Fibroblast of skin of left quadriceps (primary cell): ENCODE data around the gene GNA14.
"Not testable (repeated sequence)": the region's sequence is repeated elsewhere in the genome, so short reads cannot be mapped to it uniquely, and the experiment has no call there.

Experiments
- DNase-seq, 2 experiments: peaks; one replicate each; pipeline ENCODE4 v3.0.0-alpha.2; 2013; ENCODE audit warnings: low read depth in 2 of 2

GNA14 gene

DNA sequence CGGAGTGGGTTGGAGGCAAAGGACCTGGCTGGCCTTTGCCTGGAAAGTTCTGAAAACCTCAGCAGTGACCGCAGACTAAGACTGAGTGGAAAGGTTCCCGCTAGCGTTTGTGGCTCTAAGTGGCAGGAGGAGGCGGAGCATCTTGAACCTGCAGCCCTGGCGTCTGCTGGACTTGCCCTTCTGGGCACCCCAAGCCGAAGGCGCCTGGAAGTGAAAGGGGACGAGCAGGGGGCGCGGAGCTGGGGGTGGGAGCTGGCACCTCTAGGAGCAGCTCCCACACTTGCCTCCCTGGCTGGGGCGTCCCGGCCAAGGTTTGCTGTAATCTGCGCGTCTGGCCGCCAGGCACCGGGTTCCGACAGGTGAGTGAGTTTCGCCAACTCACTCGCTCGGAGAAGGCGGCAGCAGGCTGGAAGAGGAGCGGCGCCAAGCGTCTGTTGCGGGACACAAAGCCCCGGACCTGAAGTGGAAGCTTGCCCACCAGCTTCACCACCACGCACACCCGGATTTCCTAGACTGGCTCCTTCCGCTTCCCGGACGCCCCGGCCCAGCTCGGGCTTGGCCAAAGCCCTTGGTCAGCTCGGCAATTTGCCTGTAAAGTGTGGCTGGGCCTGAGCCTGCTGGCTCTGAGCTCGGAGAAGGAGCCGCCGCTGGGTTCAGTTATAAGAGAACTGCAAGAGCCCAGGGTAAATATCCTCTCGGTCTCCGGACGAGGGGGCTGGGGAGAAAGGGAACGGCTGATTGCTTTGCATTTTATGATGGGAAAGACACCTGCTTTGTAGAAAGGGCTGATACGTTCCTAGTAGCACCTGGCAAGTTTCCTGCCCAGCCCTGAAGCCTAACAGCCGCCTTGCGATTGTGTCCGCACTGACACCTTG, at the start of gene GNA14:
GNA14 (minus strand) TSS at position 89 of the 875 bp plus-strand sequence. CDS start 529 bp downstream, outside the sequence.
- no peak for DNase-seq

GRCh38 chr9:77697238-77697984, 49.3 kb upstream of the GNA14 start:
- DNase-seq = no peak

GRCh38 chr9:77690723-77691122, 42.6 kb upstream of the GNA14 start:
- not testable (repeated sequence) for DNase-seq

DNA sequence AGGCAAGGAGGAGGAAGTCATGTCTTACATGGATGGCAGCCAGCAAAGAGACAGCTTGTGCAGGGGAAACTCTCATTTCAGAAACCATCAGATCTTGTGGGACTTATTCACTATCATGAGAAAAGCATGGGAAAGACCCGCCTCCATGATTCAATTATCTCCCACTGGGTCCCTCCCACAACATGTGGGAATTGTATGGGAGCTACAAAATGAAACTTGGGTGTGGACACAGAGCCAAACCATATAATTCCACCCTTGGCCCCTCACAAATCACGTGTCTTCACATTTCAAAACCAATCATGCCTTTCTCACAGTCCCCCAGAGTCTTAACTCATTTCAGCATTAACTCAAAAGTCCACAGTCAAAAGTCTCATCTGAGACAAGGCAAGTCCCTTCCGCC, 42.0 kb upstream of the GNA14 start:
- DNase-seq = not testable (repeated sequence)

DNA sequence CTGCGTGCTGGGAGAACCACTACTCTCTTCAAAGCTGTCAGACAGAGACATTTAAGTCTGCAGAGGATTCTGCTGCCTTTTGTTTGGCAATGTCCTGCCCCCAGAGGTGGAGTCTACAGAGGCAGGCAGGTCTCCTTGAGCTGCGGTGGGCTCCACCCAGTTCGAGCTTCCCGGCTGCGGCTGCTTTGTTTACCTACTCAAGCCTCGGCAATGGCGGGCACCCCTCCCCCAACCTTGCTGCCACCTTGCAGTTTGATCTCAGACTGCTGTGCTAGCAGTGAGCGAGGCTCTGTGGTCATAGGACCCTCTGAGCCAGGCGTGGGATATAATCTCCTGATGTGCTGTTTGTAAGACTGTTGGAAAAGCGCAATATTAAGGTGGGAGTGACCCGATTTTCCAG, 39.6 kb upstream of the GNA14 start:
- not testable (repeated sequence) for DNase-seq

- DNase-seq = no peak
Measured at GRCh38 chr9:77680581-77680980, 32.5 kb upstream of the GNA14 start.

GRCh38 chr9:77679661-77680368, 31.7 kb upstream of the GNA14 start:
- no peak for DNase-seq

DNA sequence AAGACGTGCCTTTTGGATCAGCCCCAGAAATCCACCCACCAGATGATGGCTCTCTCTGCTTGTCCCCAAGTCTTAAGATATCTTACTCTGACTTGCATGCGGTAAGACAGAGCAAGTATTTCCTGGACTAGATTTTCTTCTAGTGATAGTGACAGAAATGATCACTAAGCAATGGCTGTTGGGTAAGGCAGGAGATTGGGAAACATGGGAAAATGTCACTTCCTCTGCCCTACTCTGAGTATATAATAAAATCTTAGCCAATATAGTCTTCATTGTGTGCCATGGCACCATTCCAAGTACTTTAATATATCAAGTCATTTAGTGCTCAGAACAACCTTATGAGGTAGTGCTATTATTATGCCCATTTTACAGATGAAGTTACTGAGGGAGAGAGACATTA, 31.0 kb upstream of the GNA14 start:
- DNase-seq = no peak

DNA sequence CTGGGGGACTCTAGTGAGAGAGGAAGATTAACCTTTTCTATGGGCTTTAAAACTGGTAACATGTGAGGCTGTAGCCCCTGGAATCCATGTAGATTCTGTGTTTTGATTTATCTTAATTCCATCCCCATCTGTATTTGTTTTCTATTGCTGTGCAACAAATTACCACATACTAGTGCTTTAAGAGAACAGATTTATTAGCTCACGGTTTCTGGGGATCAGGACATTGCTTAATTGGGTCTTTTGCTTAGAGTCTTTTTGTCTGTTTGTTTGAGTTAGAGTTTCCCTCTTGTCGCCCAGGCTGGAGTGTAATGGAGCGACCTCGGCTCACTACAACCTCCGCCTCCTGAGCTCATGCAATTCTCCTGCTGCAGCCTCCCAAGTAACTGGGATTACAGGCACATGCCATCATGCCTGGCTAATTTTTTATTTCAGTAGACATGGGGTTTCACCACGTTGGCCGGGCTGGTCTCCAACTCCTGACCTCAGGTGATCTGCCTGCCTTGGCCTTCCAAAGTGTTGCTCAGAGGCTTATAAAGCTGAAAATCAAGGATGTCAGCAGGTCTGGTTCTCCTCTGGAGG, 29.9 kb upstream of the GNA14 start:
- no peak for DNase-seq

DNA sequence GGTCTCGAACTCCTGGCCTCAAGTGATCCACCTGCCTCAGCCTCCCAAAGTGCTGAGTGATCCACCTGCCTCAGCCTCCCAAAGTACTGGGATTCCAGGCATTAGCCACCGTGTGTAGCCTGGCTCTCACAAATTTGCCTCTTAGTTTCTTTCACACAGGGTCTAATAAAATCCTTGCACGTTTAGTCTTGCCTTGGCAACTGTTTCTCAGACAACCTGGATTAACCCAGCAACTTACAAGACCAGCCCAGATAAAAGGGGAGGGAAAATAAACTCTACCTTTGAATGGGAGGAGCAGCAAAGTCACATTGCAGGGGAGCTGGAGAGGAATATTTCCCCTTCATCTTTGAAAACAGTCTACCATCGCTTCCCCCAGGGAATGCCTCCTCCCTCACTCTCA, 29.3 kb upstream of the GNA14 start:
- no peak for DNase-seq

DNA sequence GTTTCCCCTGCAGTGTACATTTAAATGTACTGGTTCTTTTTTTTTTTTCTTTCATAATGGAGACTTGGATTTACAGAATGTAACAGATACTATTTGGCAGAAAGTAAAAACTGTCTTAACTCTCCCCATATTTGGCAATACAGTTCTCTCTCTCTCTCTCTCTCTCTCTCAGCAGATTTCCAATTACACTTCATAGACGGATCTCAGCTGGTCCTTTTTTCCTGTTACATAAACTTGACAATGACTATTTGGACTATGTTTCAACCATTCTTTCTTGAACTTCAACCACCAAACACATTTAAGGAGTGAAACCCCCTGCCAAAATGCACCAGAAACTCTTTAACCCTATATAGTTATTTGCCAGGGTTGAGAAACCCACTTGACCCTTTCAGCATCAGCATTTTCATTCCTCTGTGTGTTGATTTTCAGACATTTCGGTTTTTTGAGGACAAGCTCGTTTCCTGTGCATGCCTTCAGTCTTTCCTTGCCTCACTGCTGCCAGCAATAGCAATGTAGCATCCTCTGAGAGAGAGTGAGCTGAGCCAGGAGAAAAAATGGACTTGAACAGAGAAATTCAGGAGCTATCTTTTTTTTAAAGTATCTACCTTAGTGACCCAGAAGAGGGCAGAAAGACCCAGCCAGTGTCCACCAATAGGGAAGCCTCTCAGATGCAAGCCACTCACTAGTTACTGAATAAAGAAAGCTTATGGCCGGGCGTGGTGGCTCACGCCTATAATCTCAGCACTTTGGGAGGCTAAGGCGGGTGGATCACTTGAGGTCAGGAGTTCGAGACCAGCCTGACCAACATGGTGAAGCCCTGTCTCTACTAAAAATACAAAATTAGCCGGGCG, 26.0 kb upstream of the GNA14 start:
- DNase-seq = no peak

- no peak for DNase-seq
Measured at GRCh38 chr9:77672183-77672582, 24.1 kb upstream of the GNA14 start.

DNA sequence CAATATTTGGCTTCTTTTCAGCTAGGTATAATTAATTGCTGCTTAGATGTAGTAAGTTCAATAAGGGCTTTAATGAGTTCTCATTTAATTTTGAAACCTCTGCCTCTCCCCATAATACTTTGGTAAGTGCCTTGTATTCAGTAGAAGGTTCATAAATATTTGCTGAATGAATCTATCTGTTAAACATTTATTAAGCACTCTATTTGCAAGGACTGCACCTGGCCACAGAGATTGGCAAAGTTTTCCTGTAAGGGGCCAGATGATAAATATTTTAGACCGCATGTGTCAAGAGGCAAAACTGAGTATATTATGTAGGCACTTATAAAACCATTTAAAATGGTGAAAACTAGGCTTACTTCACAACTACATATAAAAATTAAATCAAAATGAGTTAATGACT, 19.0 kb upstream of the GNA14 start:
- no peak for DNase-seq

DNA sequence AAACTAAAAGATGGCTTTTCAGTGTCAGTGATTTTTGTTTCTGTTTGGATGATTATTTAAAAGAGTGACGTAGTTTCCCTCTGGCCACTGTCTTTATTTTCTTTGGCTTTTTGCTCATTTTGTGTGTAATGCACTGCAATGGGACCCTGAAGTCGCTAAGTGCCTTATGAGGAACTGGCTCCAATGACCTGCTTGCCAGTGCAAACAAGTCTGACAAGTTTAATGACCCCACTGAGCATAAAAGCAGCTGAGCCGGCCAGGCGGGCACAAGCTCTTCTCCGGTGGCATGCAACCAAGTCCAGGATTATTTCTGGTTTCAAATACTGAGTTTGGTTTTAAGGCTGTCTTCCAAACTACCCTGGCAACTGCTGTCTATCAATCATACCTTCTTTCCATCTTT, 15.6 kb upstream of the GNA14 start:
- no peak for DNase-seq

DNA sequence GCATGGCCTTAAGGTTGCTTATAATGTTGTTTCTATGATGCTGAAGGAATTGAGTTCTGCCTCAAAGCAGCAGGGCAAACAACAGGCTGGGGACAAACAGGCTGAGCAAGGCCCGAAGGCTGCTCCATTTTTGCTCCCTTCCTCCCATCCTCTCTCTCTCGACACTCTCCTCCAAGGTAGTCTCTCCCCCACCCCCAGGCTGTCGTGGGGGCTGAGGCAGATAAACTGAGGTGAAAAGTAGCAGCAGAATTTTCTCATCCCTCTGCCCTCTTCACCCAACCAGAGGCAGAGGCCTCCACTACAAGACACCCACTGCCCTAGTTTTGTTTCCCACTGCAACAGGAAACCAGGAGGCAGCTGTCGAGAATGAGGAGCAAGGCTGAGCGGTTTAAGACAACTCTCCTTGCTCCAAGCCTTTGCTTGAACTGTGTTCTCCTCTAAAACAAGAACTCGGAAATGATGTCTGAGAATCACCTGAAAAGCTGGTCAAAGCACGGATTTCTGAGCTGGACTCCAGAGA, 13.5 kb upstream of the GNA14 start:
- no peak for DNase-seq

DNA sequence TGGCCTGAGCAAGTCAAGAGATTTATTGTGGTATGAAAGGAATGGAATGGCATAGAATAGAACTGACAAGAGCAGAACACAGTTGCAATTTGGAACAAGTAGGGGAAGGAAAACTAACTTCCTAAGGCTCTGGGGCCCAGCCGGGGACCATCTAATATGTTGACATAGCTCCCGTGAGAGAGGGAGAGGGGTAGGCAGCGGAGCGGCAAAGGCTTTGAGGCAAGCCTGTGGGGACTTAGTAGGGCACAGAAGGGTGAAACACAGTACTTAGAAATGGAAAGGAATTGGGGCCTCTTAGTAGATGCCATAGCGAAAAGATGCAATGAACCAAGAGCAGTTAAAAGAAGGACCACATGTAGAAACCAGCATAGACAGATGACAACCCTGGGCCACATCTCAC, 11.8 kb upstream of the GNA14 start:
- DNase-seq = no peak

GRCh38 chr9:77651203-77651602, 3.1 kb upstream of the GNA14 start:
- no peak for DNase-seq

GRCh38 chr9:77649109-77649812, 1.1 kb upstream of the GNA14 start:
- no peak for DNase-seq

- DNase-seq = no peak
Measured at GRCh38 chr9:77647267-77648233, 572 bp downstream of the GNA14 start.
